Measurements from ENCODE around the gene SYK.

SYK gene

GRCh38 chr9:90834828-90835595 lies 33.4 kb downstream of the SYK start:
- no peaks in the 10 kb centered on the region for H3K27me3 ChIP-seq (ENCODE audit: control insufficient read depth in 2 of 2, insufficient read depth in 2 of 2, low read length in 2 of 2)
- H3K27ac ChIP-seq (ENCODE audit: low read depth in 2 of 2, low read length in 2 of 2) = no peak overlapping the region
- no peaks in the 10 kb centered on the region for H3K9me3 ChIP-seq (ENCODE audit: control insufficient read depth in 2 of 2, low read length in 2 of 2)
- no peaks in the 10 kb centered on the region for H3K4me1 ChIP-seq (ENCODE audit: control insufficient read depth in 2 of 2, insufficient read depth in 2 of 2, low read length in 2 of 2)
- H3K36me3 ChIP-seq (ENCODE audit: control insufficient read depth in 2 of 2, insufficient read depth in 2 of 2, low read length in 2 of 2) = peaks cover 0 to 7% of the 10 kb centered on the region in 2 donors
- H3K9ac ChIP-seq (ENCODE audit: low read depth in 1 of 2, low read length in 2 of 2) = no peak overlapping the region
- H3K4me3 ChIP-seq (ENCODE audit: low read length in 2 of 2) = no peak overlapping the region

GRCh38 chr9:90836411-90837080 lies 34.9 kb downstream of the SYK start:
- peaks cover 0 to 7% of the 10 kb centered on the region in 2 donors for H3K36me3 ChIP-seq (ENCODE audit: control insufficient read depth in 2 of 2, insufficient read depth in 2 of 2, low read length in 2 of 2)
- H3K27ac ChIP-seq (ENCODE audit: low read depth in 2 of 2, low read length in 2 of 2) = no peak overlapping the region

GRCh38 chr9:90838098-90838497 lies 36.5 kb downstream of the SYK start:
- H3K27me3 ChIP-seq (ENCODE audit: control insufficient read depth in 2 of 2, insufficient read depth in 2 of 2, low read length in 2 of 2) = no peaks in the 10 kb centered on the region
- H3K9ac ChIP-seq (ENCODE audit: low read depth in 1 of 2, low read length in 2 of 2) = no peak overlapping the region
- H3K36me3 ChIP-seq (ENCODE audit: control insufficient read depth in 2 of 2, insufficient read depth in 2 of 2, low read length in 2 of 2) = peaks cover 0 to 7% of the 10 kb centered on the region in 2 donors
- H3K4me3 ChIP-seq (ENCODE audit: low read length in 2 of 2) = no peak overlapping the region
- H3K27ac ChIP-seq (ENCODE audit: low read depth in 2 of 2, low read length in 2 of 2) = no peak overlapping the region
- no peaks in the 10 kb centered on the region for H3K9me3 ChIP-seq (ENCODE audit: control insufficient read depth in 2 of 2, low read length in 2 of 2)
- H3K4me1 ChIP-seq (ENCODE audit: control insufficient read depth in 2 of 2, insufficient read depth in 2 of 2, low read length in 2 of 2) = peaks cover 0 to 2% of the 10 kb centered on the region in 2 donors

More at GRCh38 chr9:90836411-90837080, 34.9 kb downstream of the SYK start:
- Histone ChIP-seq H3K27me3 (ENCODE audit: control insufficient read depth in 2 of 2, insufficient read depth in 2 of 2, low read length in 2 of 2) (no peaks in the 10 kb centered on the region), H3K4me1 (ENCODE audit: control insufficient read depth in 2 of 2, insufficient read depth in 2 of 2, low read length in 2 of 2) (no peaks in the 10 kb centered on the region), H3K9ac (ENCODE audit: low read depth in 1 of 2, low read length in 2 of 2) (no peak overlapping the region), H3K4me3 (ENCODE audit: low read length in 2 of 2) (no peak overlapping the region), H3K9me3 (ENCODE audit: control insufficient read depth in 2 of 2, low read length in 2 of 2) (no peaks in the 10 kb centered on the region)

- H3K9me3 ChIP-seq (ENCODE audit: control insufficient read depth in 2 of 2, low read length in 2 of 2) = no peaks in the 10 kb centered on the region
- no peaks in the 10 kb centered on the region for H3K27me3 ChIP-seq (ENCODE audit: control insufficient read depth in 2 of 2, insufficient read depth in 2 of 2, low read length in 2 of 2)
- no peak overlapping the region for H3K9ac ChIP-seq (ENCODE audit: low read depth in 1 of 2, low read length in 2 of 2)
- no peak overlapping the region for H3K27ac ChIP-seq (ENCODE audit: low read depth in 2 of 2, low read length in 2 of 2)
- peaks cover 0 to 7% of the 10 kb centered on the region in 2 donors for H3K36me3 ChIP-seq (ENCODE audit: control insufficient read depth in 2 of 2, insufficient read depth in 2 of 2, low read length in 2 of 2)
- H3K4me1 ChIP-seq (ENCODE audit: control insufficient read depth in 2 of 2, insufficient read depth in 2 of 2, low read length in 2 of 2) = peaks cover 0 to 2% of the 10 kb centered on the region in 2 donors
- no peak overlapping the region for H3K4me3 ChIP-seq (ENCODE audit: low read length in 2 of 2)
Observed at GRCh38 chr9:90838581-90839154, 37.0 kb downstream of the SYK start.

GRCh38 chr9:90839183-90839728 lies 37.6 kb downstream of the SYK start:
- H3K9me3 ChIP-seq (ENCODE audit: control insufficient read depth in 2 of 2, low read length in 2 of 2) = no peaks in the 10 kb centered on the region
- peaks cover 0 to 2% of the 10 kb centered on the region in 2 donors for H3K4me1 ChIP-seq (ENCODE audit: control insufficient read depth in 2 of 2, insufficient read depth in 2 of 2, low read length in 2 of 2)
- no peak overlapping the region for H3K27ac ChIP-seq (ENCODE audit: low read depth in 2 of 2, low read length in 2 of 2)
- H3K4me3 ChIP-seq (ENCODE audit: low read length in 2 of 2) = no peak overlapping the region
- H3K36me3 ChIP-seq (ENCODE audit: control insufficient read depth in 2 of 2, insufficient read depth in 2 of 2, low read length in 2 of 2) = peaks cover 2 to 11% of the 10 kb centered on the region in 2 donors
- no peak overlapping the region for H3K9ac ChIP-seq (ENCODE audit: low read depth in 1 of 2, low read length in 2 of 2)
- H3K27me3 ChIP-seq (ENCODE audit: control insufficient read depth in 2 of 2, insufficient read depth in 2 of 2, low read length in 2 of 2) = no peaks in the 10 kb centered on the region

- H3K9me3 ChIP-seq (ENCODE audit: control insufficient read depth in 2 of 2, low read length in 2 of 2) = no peaks in the 10 kb centered on the region
- H3K9ac ChIP-seq (ENCODE audit: low read depth in 1 of 2, low read length in 2 of 2) = no peak overlapping the region
- H3K36me3 ChIP-seq (ENCODE audit: control insufficient read depth in 2 of 2, insufficient read depth in 2 of 2, low read length in 2 of 2) = peaks cover 11 to 20% of the 10 kb centered on the region in 2 donors
- H3K27ac ChIP-seq (ENCODE audit: low read depth in 2 of 2, low read length in 2 of 2) = no peak overlapping the region
- H3K4me3 ChIP-seq (ENCODE audit: low read length in 2 of 2) = no peak overlapping the region
- no peaks in the 10 kb centered on the region for H3K27me3 ChIP-seq (ENCODE audit: control insufficient read depth in 2 of 2, insufficient read depth in 2 of 2, low read length in 2 of 2)
- H3K4me1 ChIP-seq (ENCODE audit: control insufficient read depth in 2 of 2, insufficient read depth in 2 of 2, low read length in 2 of 2) = peaks cover 0 to 2% of the 10 kb centered on the region in 2 donors
Observed at GRCh38 chr9:90840696-90841095, 39.1 kb downstream of the SYK start.

GRCh38 chr9:90841213-90841612 lies 39.6 kb downstream of the SYK start:
- H3K4me3 ChIP-seq (ENCODE audit: low read length in 2 of 2) = no peak overlapping the region
- peaks cover 0 to 2% of the 10 kb centered on the region in 2 donors for H3K4me1 ChIP-seq (ENCODE audit: control insufficient read depth in 2 of 2, insufficient read depth in 2 of 2, low read length in 2 of 2)
- H3K9ac ChIP-seq (ENCODE audit: low read depth in 1 of 2, low read length in 2 of 2) = no peak overlapping the region
- H3K27ac ChIP-seq (ENCODE audit: low read depth in 2 of 2, low read length in 2 of 2) = no peak overlapping the region
- H3K36me3 ChIP-seq (ENCODE audit: control insufficient read depth in 2 of 2, insufficient read depth in 2 of 2, low read length in 2 of 2) = peaks cover 11 to 25% of the 10 kb centered on the region in 2 donors
- H3K9me3 ChIP-seq (ENCODE audit: control insufficient read depth in 2 of 2, low read length in 2 of 2) = no peaks in the 10 kb centered on the region
- no peaks in the 10 kb centered on the region for H3K27me3 ChIP-seq (ENCODE audit: control insufficient read depth in 2 of 2, insufficient read depth in 2 of 2, low read length in 2 of 2)

- Histone ChIP-seq H3K9me3 (ENCODE audit: control insufficient read depth in 2 of 2, low read length in 2 of 2) (no peaks in the 10 kb centered on the region), H3K9ac (ENCODE audit: low read depth in 1 of 2, low read length in 2 of 2) (no peak overlapping the region), H3K27ac (ENCODE audit: low read depth in 2 of 2, low read length in 2 of 2) (no peak overlapping the region), H3K27me3 (ENCODE audit: control insufficient read depth in 2 of 2, insufficient read depth in 2 of 2, low read length in 2 of 2) (no peaks in the 10 kb centered on the region), H3K4me3 (ENCODE audit: low read length in 2 of 2) (no peak overlapping the region), H3K4me1 (ENCODE audit: control insufficient read depth in 2 of 2, insufficient read depth in 2 of 2, low read length in 2 of 2) (peaks cover 0 to 2% of the 10 kb centered on the region in 2 donors), H3K36me3 (ENCODE audit: control insufficient read depth in 2 of 2, insufficient read depth in 2 of 2, low read length in 2 of 2) (peaks cover 11 to 25% of the 10 kb centered on the region in 2 donors)
Observed at GRCh38 chr9:90841615-90842014, 40.0 kb downstream of the SYK start.

- H3K4me1 ChIP-seq (ENCODE audit: control insufficient read depth in 2 of 2, insufficient read depth in 2 of 2, low read length in 2 of 2) = peaks cover 0 to 2% of the 10 kb centered on the region in 2 donors
- H3K36me3 ChIP-seq (ENCODE audit: control insufficient read depth in 2 of 2, insufficient read depth in 2 of 2, low read length in 2 of 2) = peaks cover 11 to 31% of the 10 kb centered on the region in 2 donors
- no peaks in the 10 kb centered on the region for H3K27me3 ChIP-seq (ENCODE audit: control insufficient read depth in 2 of 2, insufficient read depth in 2 of 2, low read length in 2 of 2)
Observed at GRCh38 chr9:90842176-90842777, 40.7 kb downstream of the SYK start.

More at GRCh38 chr9:90842176-90842777, 40.7 kb downstream of the SYK start:
- no peaks in the 10 kb centered on the region for H3K9me3 ChIP-seq (ENCODE audit: control insufficient read depth in 2 of 2, low read length in 2 of 2)
- no peak overlapping the region for H3K9ac ChIP-seq (ENCODE audit: low read depth in 1 of 2, low read length in 2 of 2)
- no peak overlapping the region for H3K4me3 ChIP-seq (ENCODE audit: low read length in 2 of 2)
- H3K27ac ChIP-seq (ENCODE audit: low read depth in 2 of 2, low read length in 2 of 2) = no peak overlapping the region
